ENCODE results near the gene DENND4C.

GRCh38 chr9:19420877-19421276 is 190.4 kb downstream of the DENND4C start:
- TF ChIP-seq TAF1 (IDR thresholded peaks at IDR 0.05; ENCODE audit: borderline replicate concordance, low read depth, low read length) (no peak), CTCF (IDR thresholded peaks at IDR 0.05) (no peak), EZH2phosphoT487 (IDR thresholded peaks at IDR 0.05; ENCODE audit: borderline replicate concordance, low read depth) (no peak), EP300 (IDR thresholded peaks at IDR 0.05; ENCODE audit: borderline replicate concordance in 1 of 2, low read depth in 1 of 2, low read length in 1 of 2) (no peak), MAX (IDR thresholded peaks at IDR 0.05; ENCODE audit: low read depth) (no peak), IRF3 (IDR thresholded peaks at IDR 0.05; ENCODE audit: low read depth, low read length) (no peak), MEF2A (IDR thresholded peaks at IDR 0.05; ENCODE audit: borderline replicate concordance, low read depth) (no peak), POLR2AphosphoS5 (IDR thresholded peaks at IDR 0.05; ENCODE audit: low read depth, low read length) (no peak), YY1 (IDR thresholded peaks at IDR 0.05; ENCODE audit: low read depth) (no peak), RAD21 (IDR thresholded peaks at IDR 0.05; ENCODE audit: low read length) (no peak), GABPA (IDR thresholded peaks at IDR 0.05; ENCODE audit: low read depth) (no peak), REST (IDR thresholded peaks at IDR 0.05; ENCODE audit: low read depth, low read length) (no peak)
- TF ChIP-seq, protein P1, sequence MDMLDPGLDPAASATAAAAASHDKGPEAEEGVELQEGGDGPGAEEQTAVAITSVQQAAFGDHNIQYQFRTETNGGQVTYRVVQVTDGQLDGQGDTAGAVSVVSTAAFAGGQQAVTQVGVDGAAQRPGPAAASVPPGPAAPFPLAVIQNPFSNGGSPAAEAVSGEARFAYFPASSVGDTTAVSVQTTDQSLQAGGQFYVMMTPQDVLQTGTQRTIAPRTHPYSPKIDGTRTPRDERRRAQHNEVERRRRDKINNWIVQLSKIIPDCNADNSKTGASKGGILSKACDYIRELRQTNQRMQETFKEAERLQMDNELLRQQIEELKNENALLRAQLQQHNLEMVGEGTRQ (IDR thresholded peaks at IDR 0.05; ENCODE audit: borderline replicate concordance, low read depth, low read length): no peak
- TF ChIP-seq, protein P2, sequence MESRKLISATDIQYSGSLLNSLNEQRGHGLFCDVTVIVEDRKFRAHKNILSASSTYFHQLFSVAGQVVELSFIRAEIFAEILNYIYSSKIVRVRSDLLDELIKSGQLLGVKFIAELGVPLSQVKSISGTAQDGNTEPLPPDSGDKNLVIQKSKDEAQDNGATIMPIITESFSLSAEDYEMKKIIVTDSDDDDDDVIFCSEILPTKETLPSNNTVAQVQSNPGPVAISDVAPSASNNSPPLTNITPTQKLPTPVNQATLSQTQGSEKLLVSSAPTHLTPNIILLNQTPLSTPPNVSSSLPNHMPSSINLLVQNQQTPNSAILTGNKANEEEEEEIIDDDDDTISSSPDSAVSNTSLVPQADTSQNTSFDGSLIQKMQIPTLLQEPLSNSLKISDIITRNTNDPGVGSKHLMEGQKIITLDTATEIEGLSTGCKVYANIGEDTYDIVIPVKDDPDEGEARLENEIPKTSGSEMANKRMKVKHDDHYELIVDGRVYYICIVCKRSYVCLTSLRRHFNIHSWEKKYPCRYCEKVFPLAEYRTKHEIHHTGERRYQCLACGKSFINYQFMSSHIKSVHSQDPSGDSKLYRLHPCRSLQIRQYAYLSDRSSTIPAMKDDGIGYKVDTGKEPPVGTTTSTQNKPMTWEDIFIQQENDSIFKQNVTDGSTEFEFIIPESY (IDR thresholded peaks at IDR 0.05; ENCODE audit: borderline replicate concordance, low read depth): no peak

Measured in SK-N-SH (cell line).